ENCODE results near the gene CSRP2.

Gene CSRP2

DNA sequence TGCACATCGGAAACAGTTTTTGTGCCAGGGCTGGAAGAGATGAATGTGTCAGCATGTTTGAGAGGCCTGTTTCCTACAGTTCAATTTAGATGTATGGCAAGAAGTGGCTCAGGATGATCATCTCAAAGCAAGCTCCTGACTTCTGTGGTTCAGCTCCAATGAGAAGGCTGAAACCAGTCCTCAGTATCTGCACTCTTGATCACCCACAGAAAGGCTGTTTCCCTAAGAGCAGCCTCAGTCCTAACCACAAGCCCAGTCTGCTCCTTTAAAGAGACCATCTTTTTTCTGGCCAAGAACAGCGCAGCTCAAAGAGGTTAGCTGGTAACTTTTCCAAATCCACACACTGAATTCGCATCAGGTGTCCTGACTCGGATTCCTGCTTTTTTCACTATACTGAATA, 19.2 kb downstream of the CSRP2 start:
- no peak for DNase-seq

DNA sequence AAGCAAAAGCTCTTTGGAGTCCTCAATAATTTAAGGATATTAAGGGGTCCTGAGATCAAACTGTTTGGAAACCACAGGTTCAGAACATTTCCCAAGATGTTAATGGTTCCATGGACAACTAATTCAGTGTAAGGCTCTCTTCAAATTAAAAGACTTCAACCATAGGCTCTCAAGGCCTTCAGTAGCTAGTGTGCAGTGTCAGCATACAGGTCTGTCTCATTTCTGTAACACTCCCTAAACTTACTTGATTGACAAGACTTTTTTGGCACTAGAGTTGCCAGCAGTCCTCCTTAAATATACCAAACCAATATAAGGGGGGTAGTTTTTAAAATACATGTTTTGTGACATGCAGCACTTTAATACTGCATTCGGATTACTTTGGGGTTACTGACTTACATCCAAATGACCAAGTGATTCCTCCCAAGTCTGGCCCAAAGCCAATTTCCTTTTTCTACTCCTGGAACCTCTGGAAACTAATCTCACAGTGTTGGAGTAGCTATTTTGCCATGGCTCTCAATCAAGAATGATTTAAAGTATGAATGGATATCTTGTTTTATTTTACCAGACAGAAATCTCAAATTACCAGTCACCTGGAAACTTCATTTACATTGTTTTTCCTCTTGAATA, 22.7 kb downstream of the CSRP2 start:
- no peak for DNase-seq

- DNase-seq = no peak
Measured at GRCh38 chr12:76855271-76855670, 23.5 kb downstream of the CSRP2 start.

GRCh38 chr12:76852106-76852505, 26.7 kb downstream of the CSRP2 start:
- DNase-seq = no peak

DNA sequence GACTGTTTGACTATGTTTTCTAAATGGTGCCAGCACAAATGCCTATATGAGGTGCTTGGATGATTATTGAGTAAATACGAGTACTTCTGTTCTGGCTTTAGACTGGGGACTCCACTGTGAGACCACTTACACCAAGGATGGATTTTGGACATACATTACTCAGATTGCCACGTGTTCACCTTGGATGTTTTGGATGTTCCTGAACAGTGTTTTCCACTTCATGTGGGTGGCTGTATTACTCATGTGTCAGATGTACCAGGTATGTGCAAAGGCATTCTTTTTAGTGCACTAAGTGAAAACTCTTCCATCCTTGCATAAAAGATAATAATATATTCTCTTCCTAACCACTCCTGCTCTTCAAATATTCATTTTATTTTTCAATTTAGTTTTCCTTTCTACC, 30.7 kb downstream of the CSRP2 start:
- no peak for DNase-seq

DNA sequence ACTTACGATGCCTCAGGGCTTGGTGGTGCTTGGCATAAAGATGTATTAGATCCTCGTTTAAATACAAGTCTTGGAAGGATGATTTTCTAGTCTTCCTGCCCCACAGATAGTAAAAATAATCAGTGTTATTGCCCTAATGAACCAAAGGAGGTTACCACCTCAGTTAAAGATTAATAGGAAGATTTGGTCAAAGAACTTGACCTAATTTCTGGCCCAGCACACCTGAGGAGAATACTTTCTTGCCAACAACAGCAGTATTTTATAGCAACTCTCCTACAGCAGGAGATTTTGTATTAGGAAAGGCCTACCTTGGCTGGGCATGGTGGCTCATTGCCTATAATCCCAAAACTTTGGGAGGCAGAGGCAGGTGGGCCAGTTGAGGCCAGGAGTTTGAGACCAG, 31.6 kb downstream of the CSRP2 start:
- no peak for DNase-seq

- no peak for DNase-seq
Measured at GRCh38 chr12:76836633-76837032, 42.2 kb downstream of the CSRP2 start.

- no peak for DNase-seq
Measured at GRCh38 chr12:76830436-76830835, 48.4 kb downstream of the CSRP2 start.

GRCh38 chr12:76820888-76821482, 57.8 kb downstream of the CSRP2 start:
- peak; percentile 14 for DNase-seq

- no peak for DNase-seq
Measured at GRCh38 chr12:76813972-76814371, 64.8 kb downstream of the CSRP2 start.

DNA sequence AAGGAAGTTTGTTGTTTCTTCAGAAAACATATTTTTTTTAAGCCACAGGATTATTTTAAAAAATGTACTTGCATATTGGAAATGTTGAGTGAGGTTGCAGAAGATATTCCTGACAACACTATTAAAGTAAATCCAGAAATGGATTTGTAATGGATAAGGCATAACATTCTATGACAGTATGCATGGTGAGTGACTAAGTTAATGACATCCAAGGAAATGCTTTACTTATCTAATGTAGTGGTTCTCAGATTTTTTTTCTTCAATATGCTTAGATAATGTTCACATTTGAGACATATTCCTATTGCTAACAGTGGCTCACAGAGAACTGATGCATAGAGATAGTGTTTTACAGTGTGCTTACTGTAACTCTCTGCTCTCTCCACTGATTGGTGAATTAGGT, 65.6 kb downstream of the CSRP2 start:
- DNase-seq = no peak

DNA sequence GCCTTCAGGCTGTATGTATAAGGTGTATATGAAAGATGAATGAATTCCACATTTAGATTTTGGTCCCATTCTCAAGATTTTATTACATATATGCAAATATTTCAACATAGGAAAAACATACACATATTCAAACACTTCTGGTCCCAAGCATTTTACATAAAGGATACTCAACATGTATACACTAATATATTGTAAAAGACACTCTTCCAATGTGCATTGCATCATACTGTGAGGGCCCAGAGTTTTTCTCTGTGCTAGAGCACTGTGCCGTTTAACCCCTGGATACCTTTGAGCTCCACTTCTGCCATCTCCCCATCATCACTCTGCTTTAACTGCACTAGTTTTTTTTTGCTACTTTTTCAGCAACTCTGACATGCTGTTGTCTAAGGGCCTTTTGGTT, 66.8 kb downstream of the CSRP2 start:
- DNase-seq = no peak

DNA sequence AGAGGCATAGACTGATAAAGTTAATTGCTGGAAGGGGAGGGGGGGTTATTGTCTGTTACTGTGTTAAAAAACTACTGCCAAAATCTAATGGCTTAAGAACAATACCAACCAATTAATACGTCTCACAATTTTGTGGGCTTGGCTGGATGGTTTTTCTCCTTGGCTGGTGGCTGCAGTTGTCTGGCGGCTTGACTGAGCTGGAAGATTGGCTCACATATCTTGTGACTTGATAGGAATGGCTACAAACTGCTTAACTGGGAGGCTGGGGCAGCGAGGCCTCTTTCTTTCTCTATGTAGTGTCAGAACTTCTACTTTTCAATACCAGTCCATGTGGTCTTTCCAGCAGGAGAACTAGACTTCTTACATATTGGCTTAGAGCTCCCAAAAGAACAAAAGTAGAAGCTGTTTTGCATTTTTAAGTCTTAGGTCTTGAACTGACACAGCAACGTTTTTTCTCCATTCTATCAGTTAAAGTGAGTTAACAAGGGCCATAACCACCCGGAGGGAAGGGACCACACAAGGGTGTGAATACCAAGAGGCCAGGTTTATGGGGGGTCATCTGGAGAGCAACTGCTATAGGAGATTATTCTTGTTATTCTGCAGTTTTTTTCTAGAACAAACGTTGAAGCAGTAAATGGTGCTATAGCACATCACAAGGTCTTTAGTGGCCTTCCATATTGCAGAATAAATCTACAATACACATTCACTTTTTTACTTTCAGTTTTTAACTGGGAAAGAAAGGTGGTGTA, 68.0 kb downstream of the CSRP2 start:
- no peak for DNase-seq
